Parathyroid adenoma (tissue), 2 donors: Measurements from ENCODE around the gene F11.

Experiments used
- H2AFZ ChIP-seq: fragments of 300-600 bp; sonication (generic); one replicate; pipeline ENCODE4 v1.7.0; 2017; ENCODE audit warnings: antibody characterized with exemption, mild to moderate bottlenecking
- H3K27ac ChIP-seq: fragments of 300-600 bp; sonication (generic); one replicate; pipeline ENCODE4 v1.7.0; 2017
- H3K27me3 ChIP-seq: fragments of 300-600 bp; sonication (generic); one replicate; pipeline ENCODE4 v1.7.0; 2017; ENCODE audit warnings: low read length; ENCODE audit not compliant: control insufficient read depth, insufficient read depth
- H3K36me3 ChIP-seq: fragments of 300-600 bp; sonication (generic); one replicate; pipeline ENCODE4 v1.7.0; 2017; ENCODE audit warnings: low read length; ENCODE audit not compliant: control insufficient read depth, insufficient read depth
- H3K4me1 ChIP-seq: fragments of 300-600 bp; sonication (generic); one replicate; pipeline ENCODE4 v1.7.0; 2017; ENCODE audit warnings: control low read depth
- H3K4me2 ChIP-seq: fragments of 300-600 bp; sonication (generic); one replicate; pipeline ENCODE4 v1.7.0; 2017; ENCODE audit warnings: low read length
- H3K4me3 ChIP-seq: fragments of 300-600 bp; sonication (generic); one replicate; pipeline ENCODE4 v1.7.0; 2017; ENCODE audit warnings: low read depth, low read length
- H3K79me2 ChIP-seq: fragments of 300-600 bp; sonication (generic); one replicate; pipeline ENCODE4 v1.7.0; 2017; ENCODE audit warnings: control low read depth
- H3K9ac ChIP-seq: fragments of 300-600 bp; sonication (generic); one replicate; pipeline ENCODE4 v1.7.0; 2017; ENCODE audit warnings: mild to moderate bottlenecking
- H3K9me3 ChIP-seq: fragments of 300-600 bp; sonication (generic); one replicate; pipeline ENCODE4 v1.7.0; 2017; ENCODE audit warnings: low read length; ENCODE audit not compliant: control insufficient read depth
- CTCF ChIP-seq: fragments of 300-600 bp; sonication (generic); IDR thresholded peaks from one replicate; pipeline ENCODE4 v1.7.0; 2017; ENCODE audit warnings: antibody characterized with exemption, mild to moderate bottlenecking
- donor health status: primary hyperparathyroidism.

Gene F11

DNA sequence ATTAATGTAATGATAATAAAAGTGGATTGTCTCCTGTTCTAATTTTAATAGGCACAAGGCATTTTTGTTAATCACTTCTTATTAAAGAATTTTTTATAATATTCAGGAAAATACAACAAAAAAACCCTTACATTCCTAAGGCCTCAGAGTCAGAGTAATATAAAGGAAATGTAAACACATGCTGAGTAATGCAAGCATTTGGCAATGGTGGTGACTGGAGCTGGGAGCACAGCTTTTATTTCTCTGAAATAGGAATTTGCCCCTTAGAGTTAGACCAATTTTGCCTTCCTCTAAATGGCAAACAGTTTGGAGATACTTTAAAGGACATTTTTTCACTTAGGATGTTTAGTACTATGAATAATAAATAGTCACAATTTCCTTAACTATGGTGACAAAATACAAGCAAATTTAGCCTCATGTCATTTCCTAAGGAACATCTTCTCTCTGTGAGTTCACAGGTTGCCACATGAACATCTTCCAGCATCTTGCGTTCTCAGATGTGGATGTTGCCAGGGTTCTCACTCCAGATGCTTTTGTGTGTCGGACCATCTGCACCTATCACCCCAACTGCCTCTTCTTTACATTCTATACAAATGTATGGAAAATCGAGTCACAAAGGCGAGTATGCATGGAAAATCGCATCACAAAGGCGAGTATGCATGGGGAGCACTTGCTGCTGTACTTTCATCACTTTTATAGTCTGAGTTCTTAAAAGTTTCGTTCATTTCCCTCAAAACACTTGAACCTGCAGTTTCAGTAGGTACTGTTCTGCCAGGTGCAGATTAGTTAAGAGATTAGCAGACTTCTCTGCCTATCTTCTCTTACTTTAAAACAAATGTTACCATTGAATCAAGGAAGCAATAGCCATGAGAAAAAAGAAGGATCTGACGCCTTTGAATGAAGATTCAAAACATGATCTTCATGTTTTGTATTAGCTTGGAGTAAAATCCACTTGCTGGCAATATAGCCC lies 15.9 kb upstream of the F11 start:
- no peak for TF ChIP-seq CTCF
- Histone ChIP-seq H3K27ac (no peak overlapping the region), H3K27me3 (no peaks in the 10 kb centered on the region), H3K4me3 (no peak overlapping the region), H3K4me1 (no peaks in the 10 kb centered on the region), H3K79me2 (no peaks in the 10 kb centered on the region), H2AFZ (no peak overlapping the region), H3K36me3 (no peaks in the 10 kb centered on the region), H3K9me3 (no peaks in the 10 kb centered on the region), H3K9ac (no peak overlapping the region), H3K4me2 (no peak overlapping the region)

DNA sequence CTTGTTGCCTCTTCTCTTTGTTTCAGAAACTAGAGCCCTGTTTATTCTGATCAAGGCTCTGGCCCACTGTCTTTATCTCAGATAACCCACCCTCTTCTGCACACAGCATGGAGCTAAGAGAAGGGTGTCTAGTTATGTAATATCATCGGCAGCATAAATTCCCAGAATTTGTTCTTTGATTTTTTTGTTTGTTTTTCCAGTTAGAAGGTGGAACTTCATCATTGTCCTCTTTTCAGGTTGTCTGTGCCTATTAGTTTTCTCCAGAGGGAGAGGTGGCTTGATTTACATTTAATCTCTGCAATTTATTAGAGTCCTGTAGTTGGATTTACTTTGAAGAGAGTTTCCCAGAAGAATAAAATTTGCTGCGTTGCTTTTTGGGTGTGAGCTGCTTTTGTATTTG lies 15.2 kb upstream of the F11 start:
- H3K4me3 ChIP-seq, result no peak overlapping the region
- no peak for TF ChIP-seq CTCF
- no peaks in the 10 kb centered on the region for H3K4me1 ChIP-seq
- H3K9me3 ChIP-seq, result no peaks in the 10 kb centered on the region
- H3K9ac ChIP-seq, result no peak overlapping the region
- no peaks in the 10 kb centered on the region for H3K36me3 ChIP-seq
- no peak overlapping the region for H3K27ac ChIP-seq
- no peak overlapping the region for H3K4me2 ChIP-seq
- H2AFZ ChIP-seq, result no peak overlapping the region
- H3K27me3 ChIP-seq, result no peaks in the 10 kb centered on the region
- H3K79me2 ChIP-seq, result no peaks in the 10 kb centered on the region

- H3K9ac ChIP-seq, result no peak overlapping the region
- no peak overlapping the region for H3K27ac ChIP-seq
- no peak overlapping the region for H3K4me2 ChIP-seq
- H2AFZ ChIP-seq, result no peak overlapping the region
- H3K9me3 ChIP-seq, result no peaks in the 10 kb centered on the region
- H3K4me1 ChIP-seq, result no peaks in the 10 kb centered on the region
- no peaks in the 10 kb centered on the region for H3K36me3 ChIP-seq
- no peaks in the 10 kb centered on the region for H3K27me3 ChIP-seq
- H3K79me2 ChIP-seq, result no peaks in the 10 kb centered on the region
- TF ChIP-seq CTCF, result no peak
- H3K4me3 ChIP-seq, result no peak overlapping the region
Observed at GRCh38 chr4:186255122-186255521, 10.9 kb upstream of the F11 start.

- Histone ChIP-seq H3K27ac (no peak overlapping the region), H3K4me3 (no peak overlapping the region), H3K27me3 (no peaks in the 10 kb centered on the region), H3K4me1 (no peaks in the 10 kb centered on the region), H2AFZ (no peak overlapping the region), H3K79me2 (no peaks in the 10 kb centered on the region), H3K9ac (no peak overlapping the region), H3K9me3 (no peaks in the 10 kb centered on the region), H3K4me2 (no peak overlapping the region), H3K36me3 (no peaks in the 10 kb centered on the region)
- TF ChIP-seq CTCF, result no peak
Observed at GRCh38 chr4:186258216-186258811, 7.7 kb upstream of the F11 start.
